GM21367 (cell line): ENCODE measurements around the gene MYH11.

Experiments used
- ATAC-seq: cut with Tn5 transposase; IDR thresholded peaks from one replicate; pipeline ENCODE4 v1.9.1; 2021; ENCODE audit not compliant: unreplicated experiment

MYH11 gene

GRCh38 chr16:15856901-15857698 is at the start of gene MYH11:
Gene MYH11 (minus strand): TSS chr16:15857028. CDS start chr16:15838252, 18,776 bp downstream.
- no peak for ATAC-seq

- no peak for ATAC-seq
These were observed 49.6 kb upstream of the MYH11 start for GRCh38 chr16:15906439-15906838.

DNA sequence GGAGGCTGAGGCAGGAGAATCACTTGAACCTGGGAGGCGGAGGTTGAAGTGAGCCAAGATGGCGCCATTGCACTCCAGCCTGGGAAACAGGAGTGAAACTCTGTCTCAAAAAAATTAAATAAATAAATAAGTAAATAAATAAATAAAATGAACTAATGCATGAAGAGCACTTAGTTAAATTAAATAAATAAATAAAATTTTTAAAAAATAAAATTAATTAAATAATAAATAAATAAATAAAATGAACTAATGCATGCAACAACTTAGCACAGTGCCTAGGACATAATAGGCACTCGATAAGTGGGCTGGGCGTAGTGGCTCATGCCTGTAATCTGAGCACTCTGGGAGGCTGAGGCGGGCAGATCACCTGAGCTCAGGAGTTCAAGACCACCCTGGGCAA is 47.1 kb upstream of the MYH11 start:
- no peak for ATAC-seq

GRCh38 chr16:15900901-15901500 is 44.2 kb upstream of the MYH11 start:
- no peak for ATAC-seq

- no peak for ATAC-seq
These were observed 43.5 kb upstream of the MYH11 start for GRCh38 chr16:15900357-15900756.

DNA sequence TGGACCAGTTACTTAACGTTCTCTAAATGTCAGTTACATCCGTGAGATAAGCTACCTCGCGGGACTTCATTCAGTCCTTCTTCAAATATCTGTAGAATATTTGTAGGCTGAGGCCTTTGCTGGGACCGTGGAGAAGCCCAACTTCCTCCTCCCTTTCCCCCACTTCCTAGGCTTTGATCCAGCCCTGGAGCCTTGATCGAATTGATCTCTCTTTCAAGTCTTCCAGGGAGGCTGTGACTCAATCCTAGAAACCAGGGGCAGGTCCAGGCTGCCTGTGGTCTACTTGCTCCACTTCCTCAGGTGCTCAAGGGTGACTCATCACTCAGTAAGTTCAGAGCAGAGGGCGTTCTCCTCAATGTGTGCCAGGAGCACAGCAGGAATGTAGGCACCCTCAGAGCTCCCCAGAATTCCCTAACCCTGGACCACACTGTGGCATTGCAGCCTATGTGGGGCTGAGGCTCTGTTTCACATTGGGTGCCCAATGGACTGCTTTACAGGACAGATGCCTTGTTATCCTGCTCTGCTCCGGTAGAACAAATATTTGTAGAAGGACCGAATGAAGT is 42.8 kb upstream of the MYH11 start:
- no peak for ATAC-seq

GRCh38 chr16:15898654-15899053 is 41.8 kb upstream of the MYH11 start:
- ATAC-seq = no peak

GRCh38 chr16:15897834-15898254 is 41.0 kb upstream of the MYH11 start:
- no peak for ATAC-seq

DNA sequence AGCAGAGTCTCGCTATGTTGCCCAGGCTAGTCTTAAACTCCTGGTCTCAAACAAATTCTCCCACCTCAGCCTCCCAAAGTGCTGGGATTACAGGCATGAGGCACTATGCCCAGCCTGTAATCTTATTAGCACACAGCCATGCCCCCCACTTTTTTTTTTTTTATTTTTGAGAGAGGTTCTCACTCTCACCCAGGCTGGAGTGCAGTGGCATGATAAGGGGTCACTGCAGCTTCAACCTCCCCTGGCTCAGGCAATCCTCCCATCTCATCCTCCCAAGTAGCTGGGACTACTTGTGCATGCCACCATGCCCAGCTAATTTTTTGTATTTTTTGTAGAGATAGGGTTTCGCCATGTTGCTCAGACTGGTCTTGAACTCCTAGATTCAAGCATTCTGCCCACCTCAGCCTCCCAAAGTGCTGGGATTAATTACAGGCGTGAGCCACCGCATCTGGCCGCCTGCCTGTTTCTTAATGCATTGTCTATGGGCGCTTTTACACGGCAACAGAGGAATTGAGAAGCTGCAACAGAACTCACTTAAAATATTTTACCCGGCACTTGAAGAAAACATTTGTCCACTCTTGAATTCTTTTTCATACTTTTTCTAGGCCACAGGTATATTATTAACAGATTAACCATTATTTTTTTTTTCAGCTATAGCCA is 40.4 kb upstream of the MYH11 start:
- no peak for ATAC-seq

DNA sequence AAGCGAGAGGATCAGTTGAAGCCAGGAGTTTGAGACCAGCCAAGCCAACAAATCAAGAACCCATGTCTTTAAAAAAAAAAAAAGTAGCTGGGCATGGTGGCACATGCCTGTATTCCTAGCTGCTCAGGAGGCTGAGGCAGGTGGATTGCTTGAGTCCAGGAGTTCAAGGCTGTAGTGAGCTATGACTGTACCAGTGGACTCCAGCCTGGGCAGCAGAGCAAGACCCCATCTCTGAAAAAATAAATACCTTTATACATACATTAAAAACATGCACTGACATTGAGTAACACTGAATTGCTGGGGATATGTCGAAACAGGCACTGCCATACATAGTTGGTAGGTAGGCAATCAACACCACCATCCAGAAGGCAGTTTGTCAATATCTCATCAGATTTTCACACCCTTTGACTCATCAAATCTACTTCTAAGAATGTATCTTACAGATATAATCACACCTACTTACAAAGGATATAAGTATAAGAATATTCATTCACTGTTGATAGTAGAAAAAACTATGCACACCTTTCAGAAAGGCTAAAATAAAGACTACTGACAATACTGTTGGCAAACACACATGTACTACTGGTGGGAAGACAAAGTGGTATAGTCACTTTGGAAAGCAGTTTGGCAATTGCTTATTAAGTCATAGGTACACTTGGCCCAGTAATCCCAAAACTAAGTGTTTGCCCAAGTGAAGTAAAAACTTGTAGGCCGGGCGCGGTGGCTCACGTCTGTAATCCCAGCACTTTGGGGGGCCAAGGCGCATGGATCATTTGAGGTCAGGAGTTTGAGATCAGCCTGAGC is 37.9 kb upstream of the MYH11 start:
- ATAC-seq = no peak

- no peak for ATAC-seq
These were observed 34.7 kb upstream of the MYH11 start for GRCh38 chr16:15891508-15891907.

DNA sequence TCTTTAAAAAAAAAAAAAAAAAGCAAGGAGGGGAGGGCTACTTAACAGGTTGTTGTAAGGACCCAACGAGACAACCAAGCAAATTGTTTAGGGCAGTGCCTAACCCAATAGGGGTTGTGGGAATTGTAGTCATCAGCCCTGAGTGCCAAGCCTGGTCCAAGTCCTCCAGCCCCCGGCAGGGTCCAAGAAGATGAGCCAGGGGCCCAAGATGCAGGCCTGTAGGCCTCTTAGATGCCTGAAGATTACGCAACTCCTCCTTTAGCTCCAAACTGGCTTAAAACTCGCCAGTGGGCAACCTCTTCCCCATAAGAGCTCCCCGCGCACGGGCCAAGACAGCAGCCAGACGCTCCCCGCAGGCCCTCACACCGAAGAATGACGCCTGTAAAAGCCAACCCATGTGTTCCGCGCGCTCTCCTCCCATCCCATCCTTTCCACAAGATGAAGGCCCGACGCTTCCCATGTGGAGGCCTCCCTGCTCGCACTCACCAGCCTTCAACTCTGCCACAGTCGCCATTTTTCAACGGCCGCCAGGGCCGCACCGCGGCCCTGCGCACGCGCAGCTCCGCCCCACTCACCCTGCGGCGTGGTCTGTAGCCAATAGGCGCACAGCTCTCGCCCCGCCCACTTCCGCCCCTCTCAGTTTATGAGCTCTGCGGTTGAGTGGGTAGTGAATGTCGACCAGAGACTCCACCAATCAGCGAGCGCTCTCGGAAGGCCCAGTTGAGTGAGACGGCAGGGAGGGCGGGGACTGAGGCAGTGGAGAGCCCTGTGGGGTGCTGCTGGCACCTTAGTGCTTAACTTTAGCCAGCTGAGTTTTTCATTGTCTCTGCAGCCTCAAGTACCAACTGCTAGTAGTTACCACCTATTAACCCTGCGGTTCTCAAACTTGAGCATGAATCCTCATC is 31.5 kb upstream of the MYH11 start, which contains the start of gene CEP20:
Gene CEP20 (minus strand): TSS at position 532 of the 905 bp plus-strand sequence. CDS start 18 bp downstream, at position 514.
- peak; percentile 91 for ATAC-seq

DNA sequence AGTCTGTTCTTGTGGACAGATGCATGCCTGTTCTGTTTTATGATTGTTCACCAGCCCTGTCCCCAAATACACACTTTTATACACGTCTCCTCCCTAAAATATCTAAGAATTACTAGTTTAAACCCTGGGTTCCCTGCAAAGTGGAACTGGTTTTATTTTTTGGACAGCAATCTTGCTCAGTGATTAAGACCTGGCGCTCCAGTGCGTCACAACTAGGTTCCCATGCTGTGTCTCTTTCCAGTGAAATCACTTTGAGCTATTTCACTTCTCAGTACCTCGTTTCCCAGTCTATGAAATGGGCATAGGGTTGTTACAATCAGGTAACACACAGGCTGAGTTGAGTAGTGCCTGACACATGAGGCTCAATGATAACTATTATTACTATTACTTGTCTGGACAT is 30.5 kb upstream of the MYH11 start:
- ATAC-seq = no peak

DNA sequence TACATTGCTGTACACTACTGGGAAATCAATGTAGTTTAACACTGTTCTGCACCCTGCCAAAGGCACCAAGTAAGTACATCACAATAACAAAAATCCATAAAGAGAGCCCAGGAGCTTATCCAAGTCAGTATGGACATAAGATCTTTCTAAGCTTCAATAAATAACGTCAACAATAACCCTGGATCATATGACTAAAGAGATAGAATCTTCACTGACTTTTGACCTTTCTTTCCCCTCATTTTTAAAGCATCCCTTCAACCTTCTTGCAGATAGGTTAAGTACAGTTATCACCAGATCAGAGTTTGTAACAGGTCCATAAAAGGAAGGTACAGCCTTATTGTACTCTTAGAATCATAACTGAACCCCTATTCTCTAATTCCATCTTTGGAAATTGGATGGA is 29.2 kb upstream of the MYH11 start:
- ATAC-seq = no peak

DNA sequence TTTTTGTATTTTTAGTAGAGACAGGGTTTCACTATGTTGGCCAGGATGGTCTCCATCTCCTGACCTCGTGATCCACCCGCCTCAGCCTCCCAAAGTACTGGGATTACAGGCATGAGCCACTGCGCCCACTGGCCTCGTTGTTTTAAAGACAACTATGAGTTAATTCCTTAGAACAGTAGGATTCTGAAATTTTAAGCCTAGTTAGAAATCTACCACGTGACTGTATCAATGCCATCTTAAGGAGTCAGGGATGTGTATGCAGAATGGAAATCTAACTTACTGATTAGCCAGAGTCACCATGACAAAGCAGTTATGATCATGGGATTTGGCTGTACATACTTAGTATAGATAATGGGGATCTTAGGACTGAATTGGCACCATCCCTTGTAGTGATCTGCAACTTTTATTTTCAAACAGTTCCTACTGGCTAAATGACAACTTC is 28.8 kb upstream of the MYH11 start:
- no peak for ATAC-seq

DNA sequence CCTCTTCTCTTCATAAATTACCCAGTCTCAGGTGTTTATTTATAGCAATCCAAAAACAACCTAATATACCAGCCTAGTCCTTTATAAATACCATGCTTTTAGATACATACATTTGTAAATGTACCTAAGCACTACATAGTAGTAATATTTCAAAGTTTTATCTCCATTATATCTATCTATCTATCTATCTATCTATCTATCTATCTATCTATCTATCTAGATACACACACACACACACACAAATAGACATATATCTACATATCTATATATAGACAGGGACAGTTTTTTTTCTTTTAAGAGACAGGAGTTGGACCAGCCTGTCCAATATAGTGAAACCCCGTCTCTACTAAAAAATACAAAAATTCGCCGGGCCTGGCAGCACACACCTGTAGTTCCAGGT is 25.7 kb upstream of the MYH11 start:
- no peak for ATAC-seq

DNA sequence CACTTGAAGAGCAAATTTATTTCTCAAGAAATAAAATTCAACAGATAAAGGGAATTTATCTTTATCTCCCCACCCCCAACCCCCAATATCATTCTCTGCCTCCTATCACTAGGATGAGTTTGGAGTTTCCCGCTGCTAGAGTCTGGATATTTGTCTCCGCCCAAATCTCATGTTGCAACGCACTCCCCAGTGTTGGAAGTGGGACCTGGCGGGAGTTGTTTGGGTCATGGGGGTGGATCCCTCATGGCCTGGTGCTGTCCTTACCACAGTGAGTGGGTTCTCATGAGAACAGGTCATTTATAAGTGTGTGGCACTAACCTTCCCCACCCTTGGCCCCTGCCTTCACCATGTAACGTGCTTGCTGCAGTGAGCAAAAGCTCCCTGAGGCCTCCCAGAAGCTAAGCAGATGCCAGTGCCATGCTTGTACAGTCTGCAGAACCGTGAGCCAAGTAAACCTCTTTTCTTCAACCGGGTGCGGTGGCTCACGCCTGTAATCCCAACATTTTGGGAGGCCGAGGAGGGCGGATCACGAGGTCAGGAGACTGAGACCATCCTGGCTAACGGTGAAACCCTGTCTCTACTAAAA is 25.1 kb upstream of the MYH11 start:
- ATAC-seq = no peak

DNA sequence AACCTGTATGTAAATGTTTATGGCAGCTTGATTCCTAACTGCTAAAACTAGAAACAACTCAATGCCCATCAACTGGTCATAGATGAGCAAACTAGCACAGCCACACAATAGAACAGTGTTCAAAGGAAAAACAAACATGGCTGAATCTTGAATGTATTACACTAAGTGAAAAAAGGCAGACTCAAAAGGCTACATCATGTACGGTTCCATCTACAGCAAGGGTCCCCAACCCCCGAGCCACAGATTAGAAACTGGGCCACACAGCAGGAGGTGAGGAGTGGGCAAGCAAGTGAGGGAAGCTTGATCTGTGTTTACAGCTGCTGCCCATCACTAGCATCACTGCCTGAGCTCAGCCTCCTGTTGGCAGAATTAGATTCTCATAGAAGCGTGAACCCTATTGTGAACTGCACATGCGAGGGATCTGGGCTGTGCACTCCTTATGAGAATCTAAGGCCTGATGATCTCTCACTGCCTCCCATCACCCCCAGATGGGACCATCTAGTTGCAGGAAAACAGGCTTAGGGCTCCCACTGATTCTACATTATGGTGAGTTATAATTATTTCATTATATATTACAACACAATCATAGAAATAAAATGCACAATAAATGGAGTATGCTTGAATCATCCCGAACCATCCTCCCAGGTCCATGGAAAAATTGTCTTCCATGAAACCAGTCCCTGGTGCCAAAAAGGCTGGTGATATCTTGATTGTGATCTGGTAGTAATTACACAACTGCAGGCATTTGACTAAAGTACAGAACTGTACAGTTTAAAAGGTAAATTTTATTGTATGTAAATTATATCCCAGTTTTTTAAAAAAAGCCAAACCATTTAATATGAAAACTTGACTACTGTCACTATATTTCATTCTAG is 23.8 kb upstream of the MYH11 start:
- ATAC-seq = no peak
